Eye (tissue), 1 donor: Measurements from ENCODE around the gene SEMA3C.
A peak's percentile ranks its signal among the peaks of the same experiment; 100 is the strongest.

ENCODE experiments used
- DNase-seq: peaks from one replicate; pipeline ENCODE4 v3.0.0-alpha.2; 2015

Gene SEMA3C

GRCh38 chr7:80819503-80819902 lies 99.3 kb downstream of the SEMA3C start:
- no peak for DNase-seq

DNA sequence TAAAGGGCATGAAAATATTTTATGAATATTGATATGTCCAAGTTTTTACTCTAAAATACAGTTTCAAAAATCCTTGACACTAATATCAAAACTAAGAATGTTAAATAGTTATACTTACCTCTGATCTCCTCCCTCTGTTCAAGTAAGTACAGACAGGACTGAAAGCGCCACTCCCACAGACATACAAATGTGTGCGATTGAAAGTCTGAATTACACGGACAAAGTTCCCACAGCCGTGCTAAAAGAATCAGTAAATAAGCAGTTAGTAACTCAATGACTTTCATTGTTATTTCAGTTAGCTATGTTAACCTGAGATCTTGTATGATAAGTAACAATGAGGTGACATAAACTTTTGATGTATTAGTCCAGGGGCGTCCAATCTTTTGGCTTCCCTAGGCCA lies 100.7 kb downstream of the SEMA3C start:
- no peak for DNase-seq

DNA sequence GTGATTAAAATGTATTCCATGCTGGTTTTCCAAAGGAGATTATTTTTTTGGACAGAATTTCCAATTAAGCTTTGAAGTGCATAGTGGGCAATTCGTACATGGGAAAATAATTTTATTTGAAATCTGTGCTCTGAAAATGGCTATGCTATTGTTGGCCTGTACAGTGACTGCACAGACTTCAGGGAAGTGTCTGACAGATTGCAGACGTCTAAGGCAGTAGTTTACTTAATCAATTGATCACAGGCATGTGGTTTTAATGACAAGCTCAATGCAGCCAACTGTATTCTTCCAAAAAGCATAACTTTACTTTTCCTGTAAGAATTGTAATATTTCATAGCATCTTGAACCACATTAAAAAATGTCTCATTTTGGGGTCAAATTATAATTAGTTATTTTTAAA lies 102.0 kb downstream of the SEMA3C start:
- DNase-seq = no peak

DNA sequence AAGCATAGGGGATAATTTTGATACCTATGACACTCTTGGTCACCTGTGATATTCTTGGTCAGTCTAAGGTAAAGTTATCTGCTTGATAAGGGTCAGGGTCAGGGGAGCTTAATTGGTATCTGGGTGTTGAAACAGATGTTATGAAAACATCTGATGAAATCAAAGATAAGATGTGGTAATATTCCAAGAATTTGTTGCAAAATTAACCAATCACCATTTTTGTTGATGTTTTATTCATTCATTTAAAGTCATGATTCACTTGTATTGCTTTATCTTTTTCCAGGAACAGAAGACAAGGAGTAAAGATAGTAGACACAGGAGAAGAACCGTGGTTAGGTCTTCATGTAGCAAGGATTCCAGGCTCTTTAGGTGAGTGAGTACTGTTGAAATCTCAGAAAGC lies 103.1 kb downstream of the SEMA3C start:
- DNase-seq = no peak

DNA sequence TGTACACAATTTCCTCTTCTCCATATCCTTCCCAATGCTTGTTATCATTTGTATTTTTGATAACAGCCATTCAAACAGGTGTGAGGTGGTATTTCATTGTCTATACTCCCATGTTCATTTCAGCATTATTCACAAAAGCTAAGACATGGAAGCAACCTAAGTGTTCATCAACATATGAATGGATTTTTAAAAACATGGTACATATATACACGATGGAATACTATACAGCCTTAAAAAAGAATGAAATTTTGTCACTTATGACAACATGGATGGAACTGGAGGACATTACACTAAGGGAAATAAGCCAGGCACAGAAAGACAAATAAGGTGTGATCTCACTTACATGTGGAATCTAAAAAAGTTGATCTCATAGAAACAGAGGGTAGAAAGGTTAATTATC lies 109.3 kb downstream of the SEMA3C start:
- no peak for DNase-seq

GRCh38 chr7:80807166-80807900 lies 111.5 kb downstream of the SEMA3C start:
- no peak for DNase-seq

DNA sequence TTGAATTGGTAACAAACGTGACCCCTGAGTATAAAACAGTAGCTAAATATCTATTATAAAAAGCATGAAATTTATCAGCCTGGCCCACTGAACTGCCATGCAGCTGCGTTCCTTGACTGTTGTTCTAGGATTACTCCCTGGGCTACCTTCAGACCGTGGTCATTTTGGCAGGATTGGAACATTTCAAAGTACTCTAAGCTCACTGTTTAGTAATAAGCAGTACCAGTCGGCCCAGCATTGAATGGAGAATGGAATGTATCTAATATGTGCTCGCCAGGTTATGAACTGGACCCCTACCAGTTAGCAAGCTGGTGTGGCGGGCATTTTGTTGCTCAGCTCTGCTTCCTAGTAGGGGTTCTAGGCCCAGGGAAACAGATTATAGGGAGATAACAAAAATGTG lies 112.2 kb downstream of the SEMA3C start:
- DNase-seq = no peak

DNA sequence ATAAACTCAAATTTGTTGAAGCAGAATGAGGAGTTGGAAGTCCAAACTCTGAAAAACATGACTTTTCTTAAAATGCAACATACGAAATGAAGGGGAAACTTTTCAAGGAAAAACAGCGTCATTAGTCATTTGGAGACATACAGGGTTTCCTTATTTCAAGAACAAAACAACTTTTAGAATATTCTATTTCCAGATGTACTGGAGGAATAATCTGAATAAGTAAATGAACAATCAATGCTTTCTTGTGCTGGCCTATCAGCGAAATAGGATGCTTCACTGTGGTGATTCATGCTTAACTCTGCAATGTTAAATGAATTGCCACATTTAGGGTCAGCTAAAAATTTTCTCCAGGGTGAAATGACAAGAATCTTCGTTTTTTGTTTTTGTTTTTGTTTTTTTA lies 114.3 kb downstream of the SEMA3C start:
- DNase-seq = no peak

DNA sequence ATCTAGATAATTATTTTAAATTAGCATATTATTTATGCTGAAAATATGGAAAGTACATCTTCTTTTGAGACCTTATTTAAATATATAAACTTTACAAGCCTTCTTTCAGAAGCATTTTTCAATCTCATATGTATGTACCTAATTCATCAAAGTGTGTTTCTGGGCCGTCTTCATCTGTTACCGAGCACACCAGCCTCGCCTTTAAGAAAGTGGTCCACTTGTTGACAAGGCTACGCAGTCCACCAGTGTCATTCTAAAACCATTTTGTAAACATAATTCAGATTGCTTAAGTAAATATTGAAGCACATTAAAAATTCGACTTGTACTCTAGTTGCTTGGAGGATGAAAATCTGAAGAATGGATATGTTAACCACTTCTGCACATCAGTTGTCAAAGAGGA lies 116.3 kb downstream of the SEMA3C start:
- no peak for DNase-seq

- DNase-seq = no peak
Measured at GRCh38 chr7:80794631-80795573, 123.9 kb downstream of the SEMA3C start.

DNA sequence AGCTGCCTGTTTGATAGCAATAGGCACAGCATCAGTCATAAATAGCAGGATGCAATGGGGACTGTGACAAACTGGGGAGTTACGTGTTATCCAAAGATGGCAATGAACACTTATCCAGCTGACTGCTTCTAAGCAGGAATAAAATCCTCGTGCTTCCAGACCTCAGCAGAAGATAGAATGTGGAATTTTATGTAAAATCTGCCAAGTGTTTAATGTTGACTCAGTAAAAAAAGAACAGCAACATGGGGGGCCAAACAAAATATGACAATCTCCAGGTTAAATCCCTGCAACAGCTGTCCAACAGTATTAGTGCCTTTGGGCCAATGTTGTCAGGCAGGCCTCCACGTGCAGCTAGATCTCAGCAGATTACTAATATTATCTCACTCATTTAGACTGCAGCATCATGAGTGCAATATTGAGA lies 127.3 kb downstream of the SEMA3C start:
- DNase-seq = no peak

DNA sequence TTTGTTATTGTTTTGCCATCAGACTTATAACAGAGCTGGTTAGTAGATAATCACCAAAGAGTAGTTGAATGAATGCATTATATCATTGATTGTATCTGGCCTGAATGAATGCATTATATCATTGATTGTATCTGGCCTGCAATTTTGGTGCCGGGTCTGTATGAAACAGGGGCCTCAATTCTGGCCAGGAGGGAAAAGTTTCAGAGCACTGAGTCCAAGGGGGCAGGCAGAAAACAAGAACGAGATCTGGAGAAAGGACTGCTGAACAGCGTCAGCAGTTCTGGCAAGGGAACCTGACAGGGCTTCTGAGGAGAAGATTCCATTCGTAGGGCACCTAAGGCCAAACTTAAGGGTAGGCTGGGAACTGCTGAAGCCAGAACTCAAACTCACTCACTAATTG lies 128.0 kb downstream of the SEMA3C start:
- DNase-seq = no peak

GRCh38 chr7:80787721-80788120 lies 131.1 kb downstream of the SEMA3C start:
- DNase-seq = no peak

DNA sequence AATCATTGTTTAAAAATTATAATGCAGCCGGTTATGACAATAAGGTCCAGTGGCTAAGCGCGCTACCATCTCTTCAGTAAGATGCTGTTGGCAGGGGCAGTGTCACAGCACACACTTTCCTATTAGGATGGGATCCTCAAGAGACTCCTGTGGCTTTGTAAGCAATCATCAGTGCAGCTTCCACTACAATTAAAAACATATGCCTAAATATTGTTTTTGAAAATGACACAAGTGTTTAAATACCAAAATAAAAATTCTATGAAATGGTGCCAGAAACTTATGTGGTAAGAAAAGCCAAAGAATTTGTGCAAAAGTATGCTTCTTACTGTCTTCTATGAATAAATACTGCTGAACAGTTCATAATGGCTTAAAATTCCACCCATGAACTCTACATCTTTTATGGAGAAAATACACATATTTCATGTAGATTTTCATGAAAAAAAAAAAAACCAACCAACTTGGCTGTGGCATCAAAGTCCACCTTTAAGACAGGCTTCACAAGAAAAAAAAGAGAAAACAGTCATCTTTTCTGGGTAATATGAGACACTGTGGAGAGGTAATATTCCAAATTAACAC lies 132.8 kb downstream of the SEMA3C start:
- DNase-seq = peak; percentile 38

DNA sequence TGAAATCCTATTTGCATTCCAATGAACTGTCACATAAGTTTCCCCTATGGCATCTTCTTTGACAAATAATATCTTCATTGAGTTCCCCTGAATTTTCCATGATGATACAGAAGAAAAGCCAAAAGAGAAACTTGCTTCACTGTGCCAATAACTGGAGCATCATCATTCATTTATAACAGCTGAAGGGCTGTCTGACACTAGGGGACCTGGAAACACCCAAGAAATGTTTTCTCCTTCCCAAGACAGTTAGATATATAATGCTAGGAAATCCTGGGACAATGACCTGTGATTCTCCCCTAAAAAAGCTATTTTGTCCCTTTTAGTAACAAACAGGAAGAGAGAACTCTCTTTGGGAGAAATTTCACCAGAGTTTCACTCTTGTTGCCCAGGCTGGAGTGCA lies 133.6 kb downstream of the SEMA3C start:
- no peak for DNase-seq

DNA sequence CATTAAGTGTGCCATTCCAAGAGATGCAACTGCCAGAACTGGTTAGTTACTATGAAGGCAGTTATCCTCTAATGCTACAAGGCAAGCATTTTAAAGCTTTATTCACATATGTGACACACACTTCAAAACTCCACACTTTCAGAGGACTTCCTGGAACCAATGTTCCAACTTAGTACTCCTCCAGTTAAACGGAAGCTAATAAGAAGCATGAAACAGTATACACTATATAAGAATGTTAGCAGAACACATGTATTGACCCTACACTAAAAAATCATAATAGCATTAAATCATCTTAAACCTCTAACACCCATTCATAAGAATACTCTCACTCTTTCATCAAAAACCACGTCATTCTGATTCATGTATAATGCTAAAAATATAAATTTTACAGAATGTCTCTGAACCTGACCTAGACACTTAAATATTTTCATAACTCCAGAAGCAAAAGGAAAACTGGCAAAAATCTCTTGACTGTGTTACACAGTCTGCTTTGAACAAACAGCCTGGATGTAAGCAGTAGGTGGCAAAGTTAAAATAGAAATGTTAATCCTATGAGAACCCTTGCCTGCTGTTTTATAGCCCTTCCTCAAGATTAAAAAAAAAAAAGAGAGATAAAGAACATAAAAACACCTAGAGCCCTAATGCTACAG lies 135.0 kb downstream of the SEMA3C start:
- no peak for DNase-seq

- DNase-seq = peak; percentile 73
Measured at GRCh38 chr7:80783186-80783677, 135.6 kb downstream of the SEMA3C start.

GRCh38 chr7:80781561-80781979 lies 137.3 kb downstream of the SEMA3C start:
- DNase-seq = peak; percentile 77

DNA sequence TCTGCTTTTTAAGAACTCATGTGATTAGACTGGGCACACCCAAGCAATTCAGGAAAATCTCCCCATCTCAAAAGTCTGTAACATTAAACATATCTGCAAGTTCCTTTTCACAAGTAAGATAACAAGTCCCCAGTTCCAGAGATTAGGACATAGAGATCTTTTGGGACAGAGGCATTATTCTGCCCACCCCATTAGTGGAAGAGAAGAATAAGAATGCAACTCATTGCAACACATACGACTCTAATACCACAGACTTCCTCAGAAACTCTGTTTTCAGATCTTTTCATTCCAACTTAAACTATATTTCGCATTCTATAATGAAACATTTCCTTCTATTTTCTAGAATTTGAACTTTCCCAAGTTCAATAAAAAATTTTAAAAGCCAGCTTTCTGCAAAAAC lies 137.7 kb downstream of the SEMA3C start:
- DNase-seq = no peak

GRCh38 chr7:80779456-80779855 lies 139.4 kb downstream of the SEMA3C start:
- no peak for DNase-seq

DNA sequence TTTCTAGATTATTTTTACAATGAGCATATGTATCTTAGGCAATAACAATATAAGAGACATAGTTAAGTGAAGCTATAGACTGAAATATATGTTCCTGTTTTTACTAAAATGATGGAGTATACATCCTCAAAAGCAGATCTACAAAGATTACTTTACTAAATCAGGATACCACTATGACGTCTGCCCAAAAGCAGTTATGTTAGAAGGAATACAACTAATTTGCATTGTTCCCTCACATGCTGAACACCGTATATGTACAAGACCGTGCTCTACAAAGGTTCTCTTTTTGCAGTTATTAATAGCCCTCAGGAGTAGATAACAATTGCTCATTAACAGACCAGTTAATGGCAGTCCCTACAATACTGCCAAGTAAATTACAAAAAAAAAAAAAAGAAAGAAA lies 143.0 kb downstream of the SEMA3C start:
- DNase-seq = no peak

- DNase-seq = no peak
Measured at GRCh38 chr7:80775482-80775881, 143.4 kb downstream of the SEMA3C start.

- DNase-seq = no peak
Measured at GRCh38 chr7:80774843-80775242, 144.0 kb downstream of the SEMA3C start.
